ENCODE data around the gene CPHXL. TPM values are rescaled to one million over a fixed set of nuclear protein-coding genes. Genes with fewer than 3 reads are reported as not detected.

Gene CPHXL
- total RNA-seq, 1 experiment from 2014 or later: not detected

DNA sequence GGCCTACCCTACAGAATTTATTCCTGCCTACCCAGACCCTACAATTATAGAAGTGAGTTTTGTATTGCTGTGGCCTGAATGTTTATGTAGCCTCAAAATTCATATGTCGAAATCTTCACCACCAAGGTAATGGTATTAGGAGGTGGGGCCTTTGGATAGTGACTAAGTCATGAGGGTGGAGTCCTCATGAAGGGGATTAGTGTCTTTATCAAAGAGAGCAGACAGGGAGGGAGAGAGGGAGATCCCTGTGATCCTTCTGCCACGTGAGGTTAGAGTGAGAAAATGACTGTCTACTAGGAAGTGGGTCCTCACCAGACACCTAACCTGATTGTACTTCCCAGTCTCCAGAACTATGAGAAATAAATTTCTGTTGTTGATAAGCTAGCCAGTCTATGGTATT lies 24.0 kb downstream of the CPHXL start:
- no peak for DNase-seq
- WGBS (ENCODE audit: extremely low coverage, insufficient read length, low lambda C conversion rate): no CpG with 5 or more reads among the region's 2 CpGs
- Histone ChIP-seq H3K4me1 (ENCODE audit: insufficient read depth, low read length) (no peaks in the 10 kb centered on the region), H2BK5ac (ENCODE audit: insufficient read length, low read length) (no peak overlapping the region), H3K27me3 (ENCODE audit: insufficient read depth, low read length) (no peaks in the 10 kb centered on the region), H2BK20ac (ENCODE audit: low read depth, low read length, poor library complexity, severe bottlenecking) (no peak overlapping the region), H4K8ac (replicated peaks; ENCODE audit: insufficient read length, low read depth, low read length) (no peak overlapping the region), H3K4me2 (ENCODE audit: insufficient read depth, insufficient read length, low read length) (no peak overlapping the region), H3T11ph (ENCODE audit: low read length) (no peak overlapping the region), H3K79me1 (ENCODE audit: insufficient read depth, low read depth, low read length, poor library complexity, severe bottlenecking) (no peaks in the 10 kb centered on the region), H3K9me3 (ENCODE audit: control insufficient read depth, low read depth, low read length) (no peaks in the 10 kb centered on the region), H4K20me1 (ENCODE audit: control insufficient read depth, insufficient read depth, insufficient read length) (no peaks in the 10 kb centered on the region), H2BK15ac (ENCODE audit: low read depth, low read length) (no peak overlapping the region), H3K14ac (ENCODE audit: insufficient read depth, low read length) (no peak overlapping the region), H4K91ac (ENCODE audit: insufficient read length, low read depth, low read length) (no peak overlapping the region), H3K56ac (ENCODE audit: insufficient read length, low read depth, low read length) (no peak overlapping the region), H2AFZ (ENCODE audit: low read length) (no peak overlapping the region), H2BK120ac (ENCODE audit: low read depth, low read length, poor library complexity, severe bottlenecking) (no peak overlapping the region), H2AK5ac (ENCODE audit: insufficient read length, low read length) (no peak overlapping the region), H3K27ac (ENCODE audit: insufficient read length, low read depth, low read length) (no peak overlapping the region), H3K4ac (ENCODE audit: low read depth, low read length) (no peak overlapping the region), H4K5ac (ENCODE audit: insufficient read length, low read depth, low read length) (no peak overlapping the region), H2BK12ac (ENCODE audit: insufficient read length, low read depth, low read length) (no peak overlapping the region), H3K79me2 (ENCODE audit: insufficient read depth, low read length) (no peaks in the 10 kb centered on the region), H3K9ac (ENCODE audit: extremely low read depth, insufficient read length, low read length) (no peak overlapping the region), H3K23me2 (ENCODE audit: insufficient read length, low read depth, low read length, poor library complexity, severe bottlenecking) (no peaks in the 10 kb centered on the region), H3K18ac (ENCODE audit: insufficient read length, low read depth, low read length) (no peak overlapping the region), H3K23ac (ENCODE audit: insufficient read length, low read depth, low read length) (no peak overlapping the region)
- H3K27ac Mint-ChIP-seq: peak overlapping the region in 1 of 3 experiments; percentile 40; a peak in 1 of 7 replicates
- no peaks in the 10 kb centered on the region for H3K36me3 Mint-ChIP-seq (ENCODE audit: insufficient read depth in 1 of 3, low read depth in 3 of 3)
- no peak overlapping the region for H3K4me3 Mint-ChIP-seq
- TF ChIP-seq CTCF (conservative IDR thresholded peaks at IDR 0.05): no peak
- H3K4me1 Mint-ChIP-seq: peaks cover 15 to 19% of the 10 kb centered on the region in 2 experiments
- H3K27me3 Mint-ChIP-seq (ENCODE audit: low read depth): peaks cover 1% of the 10 kb centered on the region; the same call in 1 of the 2 replicates
- H3K9me3 Mint-ChIP-seq: no peaks in the 10 kb centered on the region; a peak in 4 of 5 replicates

Measured in H9 (cell line).